C4-2B (cell line): ENCODE data around the gene ADGRF1.

Source experiments
- ZFX ChIP-seq: fragments of 450-650 bp; IDR thresholded peaks from 2 replicates; pipeline ENCODE4 v1.6.1; 2017
- TF ChIP-seq, protein P1 (sequence below): fragments of 450-650 bp; conservative IDR thresholded peaks from 2 replicates; pipeline ENCODE4 v1.5.1; 2017; ENCODE audit warnings: mild to moderate bottlenecking

DNA sequence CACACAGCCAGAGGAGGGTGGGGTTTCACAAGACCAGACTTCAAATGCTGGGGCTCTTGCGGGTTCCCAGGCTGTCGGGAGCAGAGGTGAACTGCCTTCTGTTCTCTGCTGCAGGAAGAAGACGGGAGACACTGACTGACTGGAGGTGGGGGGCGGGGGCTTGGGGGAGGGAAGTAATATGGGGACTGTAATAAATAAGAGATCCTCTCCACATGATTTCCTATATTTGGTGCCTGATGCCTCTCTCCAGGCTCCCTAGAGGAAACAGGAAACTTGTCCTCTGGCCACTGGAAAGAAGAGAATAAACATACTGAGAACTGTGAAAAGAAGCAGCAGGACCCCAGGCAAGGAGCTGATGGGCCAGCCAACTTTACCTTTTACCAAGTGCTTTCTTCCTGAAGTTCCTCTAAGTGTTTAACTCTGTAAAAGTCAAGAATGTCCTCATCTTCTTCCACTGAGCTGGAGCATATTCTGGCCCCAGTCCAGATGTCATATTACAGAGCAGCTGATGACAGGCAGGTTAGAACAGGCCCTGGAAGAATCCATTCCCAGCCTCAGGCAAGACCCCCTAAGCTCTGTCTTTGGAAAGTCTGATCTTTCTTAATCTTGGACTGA, 87.2 kb downstream of the ADGRF1 start:
- TF ChIP-seq, protein P1, sequence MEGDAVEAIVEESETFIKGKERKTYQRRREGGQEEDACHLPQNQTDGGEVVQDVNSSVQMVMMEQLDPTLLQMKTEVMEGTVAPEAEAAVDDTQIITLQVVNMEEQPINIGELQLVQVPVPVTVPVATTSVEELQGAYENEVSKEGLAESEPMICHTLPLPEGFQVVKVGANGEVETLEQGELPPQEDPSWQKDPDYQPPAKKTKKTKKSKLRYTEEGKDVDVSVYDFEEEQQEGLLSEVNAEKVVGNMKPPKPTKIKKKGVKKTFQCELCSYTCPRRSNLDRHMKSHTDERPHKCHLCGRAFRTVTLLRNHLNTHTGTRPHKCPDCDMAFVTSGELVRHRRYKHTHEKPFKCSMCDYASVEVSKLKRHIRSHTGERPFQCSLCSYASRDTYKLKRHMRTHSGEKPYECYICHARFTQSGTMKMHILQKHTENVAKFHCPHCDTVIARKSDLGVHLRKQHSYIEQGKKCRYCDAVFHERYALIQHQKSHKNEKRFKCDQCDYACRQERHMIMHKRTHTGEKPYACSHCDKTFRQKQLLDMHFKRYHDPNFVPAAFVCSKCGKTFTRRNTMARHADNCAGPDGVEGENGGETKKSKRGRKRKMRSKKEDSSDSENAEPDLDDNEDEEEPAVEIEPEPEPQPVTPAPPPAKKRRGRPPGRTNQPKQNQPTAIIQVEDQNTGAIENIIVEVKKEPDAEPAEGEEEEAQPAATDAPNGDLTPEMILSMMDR, result no peak
- TF ChIP-seq ZFX, result no peak
